ENCODE results near the gene PRR3. TPM values are rescaled to one million over a fixed set of nuclear protein-coding genes. Genes with fewer than 3 reads are reported as not detected.

The PRR3 gene
- total and polyA plus RNA-seq, 9 of the 15 experiments (the other 6 are each of a cell fraction or from before 2014, with no cell fraction given), result 23.5 to 59.6 (median 28.8) TPM

DNA sequence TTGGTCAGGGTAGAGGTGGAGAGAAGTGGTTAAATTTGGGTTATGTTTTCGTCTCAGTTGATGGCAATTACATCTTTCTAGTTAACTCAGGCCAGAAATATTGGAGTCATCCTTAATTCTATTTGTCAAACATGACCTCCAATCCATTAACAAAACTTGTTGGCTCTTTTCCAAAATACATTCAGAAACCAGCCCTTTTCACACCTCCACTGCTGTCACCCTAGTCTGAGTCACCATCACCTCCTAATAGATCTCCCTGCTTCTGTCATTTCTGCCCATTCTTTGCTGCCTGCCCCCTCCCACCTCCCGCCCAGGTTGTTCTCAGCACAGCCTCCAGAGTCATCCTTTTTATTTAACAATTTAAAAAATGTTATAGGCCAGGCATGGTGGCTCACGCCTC lies 11.2 kb downstream of the PRR3 start:
- WGBS (ENCODE audit: insufficient coverage, low coverage, missing lambda C conversion rate), result 77% methylated on average over 3 of the region's 3 CpGs
- FAIRE-seq (no peak), ATAC-seq (no peak), DNase-seq (ENCODE audit: extremely low read depth in 1 of 4, low spot score in 3 of 4) (peak in 3 of 4 experiments; percentile 37 to 46 (median 45))
- H3K4me1 ChIP-seq (replicated peaks in 1 of 2; ENCODE audit: control insufficient read depth in 2 of 2, insufficient read depth in 2 of 2, low read length in 2 of 2), result peaks cover 15 to 28% of the 10 kb centered on the region in 2 experiments
- H4K20me1 ChIP-seq (replicated peaks; ENCODE audit: control insufficient read depth, insufficient read depth, low read length), result peaks cover 6% of the 10 kb centered on the region; the same call in 1 of the 2 replicates
- H3K27me3 ChIP-seq (ENCODE audit: control insufficient read depth in 2 of 2, insufficient read depth in 2 of 2, low read length in 2 of 2), result no peaks in the 10 kb centered on the region
- BruUV-seq (replicated peaks), result no TSS peak
- in situ Hi-C loops (cut with MboI), result no loop called here
- H3K36me3 ChIP-seq (ENCODE audit: control insufficient read depth, insufficient read depth, low read length), result peaks cover 34% of the 10 kb centered on the region; the same call in 2 of the 3 replicates
- intact Hi-C loops (cut with micrococcal nuclease), result no loop called here
- no peak overlapping the region for H2AFZ ChIP-seq (ENCODE audit: low read depth, low read length)
- H3K4me3 ChIP-seq, result no peak overlapping the region
- peaks cover 10% of the 10 kb centered on the region for H3K9me1 ChIP-seq (ENCODE audit: control insufficient read depth, insufficient read depth, low read length)
- POLR2A ChIA-PET, result interaction anchor here (3.0 kb wide), 1 partner anchor 11 kb away, joined by 41 read pairs; the partner anchor contains the start of genes GNL1 and PRR3
- no peak overlapping the region for H3K9ac ChIP-seq (ENCODE audit: insufficient read depth in 1 of 2, low read depth in 2 of 2, low read length in 2 of 2)
- no peak overlapping the region for H3K4me2 ChIP-seq (ENCODE audit: insufficient read depth, low read length)
- no peak overlapping the region for H3K27ac ChIP-seq (ENCODE audit: extremely low read depth, low read depth, low read length)
- CTCF ChIA-PET (ENCODE audit: low intra/inter-chr PET ratio), result interaction anchor here (0.7 kb wide), 1 partner anchor 24 kb away, joined by 3 read pairs; no protein-coding TSS in a partner anchor
- H3K79me2 ChIP-seq (ENCODE audit: control insufficient read depth, insufficient read depth, low read length), result peaks cover 38% of the 10 kb centered on the region
- no peaks in the 10 kb centered on the region for H3K9me3 ChIP-seq (replicated peaks; ENCODE audit: control insufficient read depth, insufficient read depth, low read depth, low read length)
- TF ChIP-seq, protein P1, sequence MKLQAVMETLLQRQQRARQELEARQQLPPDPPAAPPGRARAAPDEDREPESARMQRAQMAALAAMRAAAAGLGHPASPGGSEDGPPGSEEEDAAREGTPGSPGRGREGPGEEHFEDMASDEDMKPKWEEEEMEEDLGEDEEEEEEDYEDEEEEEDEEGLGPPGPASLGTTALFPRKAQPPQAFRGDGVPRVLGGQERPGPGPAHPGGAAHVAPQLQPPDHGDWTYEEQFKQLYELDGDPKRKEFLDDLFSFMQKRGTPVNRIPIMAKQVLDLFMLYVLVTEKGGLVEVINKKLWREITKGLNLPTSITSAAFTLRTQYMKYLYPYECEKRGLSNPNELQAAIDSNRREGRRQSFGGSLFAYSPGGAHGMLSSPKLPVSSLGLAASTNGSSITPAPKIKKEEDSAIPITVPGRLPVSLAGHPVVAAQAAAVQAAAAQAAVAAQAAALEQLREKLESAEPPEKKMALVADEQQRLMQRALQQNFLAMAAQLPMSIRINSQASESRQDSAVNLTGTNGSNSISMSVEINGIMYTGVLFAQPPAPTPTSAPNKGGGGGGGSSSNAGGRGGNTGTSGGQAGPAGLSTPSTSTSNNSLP (IDR thresholded peaks at IDR 0.05; ENCODE audit: borderline replicate concordance, low read depth, low read length), result no peak
- TF ChIP-seq, protein P2, sequence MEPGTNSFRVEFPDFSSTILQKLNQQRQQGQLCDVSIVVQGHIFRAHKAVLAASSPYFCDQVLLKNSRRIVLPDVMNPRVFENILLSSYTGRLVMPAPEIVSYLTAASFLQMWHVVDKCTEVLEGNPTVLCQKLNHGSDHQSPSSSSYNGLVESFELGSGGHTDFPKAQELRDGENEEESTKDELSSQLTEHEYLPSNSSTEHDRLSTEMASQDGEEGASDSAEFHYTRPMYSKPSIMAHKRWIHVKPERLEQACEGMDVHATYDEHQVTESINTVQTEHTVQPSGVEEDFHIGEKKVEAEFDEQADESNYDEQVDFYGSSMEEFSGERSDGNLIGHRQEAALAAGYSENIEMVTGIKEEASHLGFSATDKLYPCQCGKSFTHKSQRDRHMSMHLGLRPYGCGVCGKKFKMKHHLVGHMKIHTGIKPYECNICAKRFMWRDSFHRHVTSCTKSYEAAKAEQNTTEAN (CRISPR knock-in tag; IDR thresholded peaks at IDR 0.05), result no peak
- no peak for TF ChIP-seq CBX8 (IDR thresholded peaks at IDR 0.05; ENCODE audit: borderline replicate concordance, extremely low read depth, low read depth, low read length, poor library complexity, severe bottlenecking)
- no peak for TF ChIP-seq NBN (IDR thresholded peaks at IDR 0.05; ENCODE audit: low read depth)
- TF ChIP-seq NCOA6 (IDR thresholded peaks at IDR 0.05), result no peak
- 0 out of 2 replicates have a peak, but pooled peaks have one; percentile 33 for TF ChIP-seq JUND (IDR thresholded peaks at IDR 0.05; ENCODE audit: borderline replicate concordance, low read depth, low read length)
- TF ChIP-seq JUND (tag; IDR thresholded peaks at IDR 0.05; ENCODE audit: borderline replicate concordance, low read depth, low read length), result no peak; the same call in 2 of the 3 replicates
- TF ChIP-seq, protein P3, sequence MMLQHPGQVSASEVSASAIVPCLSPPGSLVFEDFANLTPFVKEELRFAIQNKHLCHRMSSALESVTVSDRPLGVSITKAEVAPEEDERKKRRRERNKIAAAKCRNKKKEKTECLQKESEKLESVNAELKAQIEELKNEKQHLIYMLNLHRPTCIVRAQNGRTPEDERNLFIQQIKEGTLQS (IDR thresholded peaks at IDR 0.05), result peak; percentile 46; the same call in 1 of the 2 replicates
- TF ChIP-seq, protein P3 (CRISPR knock-in tag; conservative IDR thresholded peaks at IDR 0.05), result no peak
- TF ChIP-seq VEZF1 (CRISPR knock-in tag; IDR thresholded peaks at IDR 0.05), result no peak
- no peak for TF ChIP-seq ZBTB17 (CRISPR knock-in tag; IDR thresholded peaks at IDR 0.05)
- peak; percentile 6 for TF ChIP-seq MEIS2 (IDR thresholded peaks at IDR 0.05; ENCODE audit: partially characterized antibody)
- TF ChIP-seq NONO (IDR thresholded peaks at IDR 0.05; ENCODE audit: low read depth in 2 of 2, low read length in 1 of 2), result no peak
- TF ChIP-seq CHD4 (IDR thresholded peaks at IDR 0.05; ENCODE audit: insufficient read depth, insufficient replicate concordance, low read depth, low read length, poor library complexity, severe bottlenecking), result no peak
- TF ChIP-seq, protein P4, sequence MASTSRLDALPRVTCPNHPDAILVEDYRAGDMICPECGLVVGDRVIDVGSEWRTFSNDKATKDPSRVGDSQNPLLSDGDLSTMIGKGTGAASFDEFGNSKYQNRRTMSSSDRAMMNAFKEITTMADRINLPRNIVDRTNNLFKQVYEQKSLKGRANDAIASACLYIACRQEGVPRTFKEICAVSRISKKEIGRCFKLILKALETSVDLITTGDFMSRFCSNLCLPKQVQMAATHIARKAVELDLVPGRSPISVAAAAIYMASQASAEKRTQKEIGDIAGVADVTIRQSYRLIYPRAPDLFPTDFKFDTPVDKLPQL (IDR thresholded peaks at IDR 0.05; ENCODE audit: extremely low read depth, insufficient read length), result no peak
